Stimulated activated CD4-positive, alpha-beta T cell treated with anti-CD3 and anti-CD28 coated beads, Interleukin-2, amount 100 ng/mL, for 24 hours (primary cell): Measurements from ENCODE around the gene SH3D21.

Experiments used
- DNase-seq, 2 donors: peaks; one replicate each; pipeline ENCODE4 v3.0.0-alpha.2; 2020

The SH3D21 gene

GRCh38 chr1:36330940-36331339 is 24.8 kb downstream of the SH3D21 start:
- DNase-seq = no peak

GRCh38 chr1:36337830-36338229 is 31.7 kb downstream of the SH3D21 start:
- DNase-seq = no peak

- no peak for DNase-seq
Measured at GRCh38 chr1:36339215-36339614, 33.0 kb downstream of the SH3D21 start.

GRCh38 chr1:36339615-36340014 is 33.4 kb downstream of the SH3D21 start:
- no peak for DNase-seq

- no peak for DNase-seq
Measured at GRCh38 chr1:36341626-36342320, 35.6 kb downstream of the SH3D21 start.

- peak; percentile 61 to 68 for DNase-seq
Measured at GRCh38 chr1:36342426-36343185, 36.4 kb downstream of the SH3D21 start.

- DNase-seq = no peak
Measured at GRCh38 chr1:36343651-36344394, 37.7 kb downstream of the SH3D21 start.

- DNase-seq = no peak
Measured at GRCh38 chr1:36344395-36344680, 38.2 kb downstream of the SH3D21 start.

GRCh38 chr1:36345353-36345752 is 39.2 kb downstream of the SH3D21 start:
- no peak for DNase-seq

GRCh38 chr1:36346741-36347370 is 40.7 kb downstream of the SH3D21 start:
- DNase-seq = no peak

- peak in 1 of 2 donors; percentile 13 for DNase-seq
Measured at GRCh38 chr1:36349241-36349671, 43.1 kb downstream of the SH3D21 start.

GRCh38 chr1:36349839-36350238 is 43.7 kb downstream of the SH3D21 start:
- no peak for DNase-seq

- peak; percentile 44 to 52 for DNase-seq
Measured at GRCh38 chr1:36350659-36351226, 44.6 kb downstream of the SH3D21 start.

GRCh38 chr1:36351227-36351977 is 45.2 kb downstream of the SH3D21 start:
- DNase-seq = no peak

- DNase-seq = no peak
Measured at GRCh38 chr1:36352125-36352909, 46.1 kb downstream of the SH3D21 start.

- DNase-seq = no peak
Measured at GRCh38 chr1:36352910-36353878, 47.0 kb downstream of the SH3D21 start.

- DNase-seq = no peak
Measured at GRCh38 chr1:36354486-36354885, 48.3 kb downstream of the SH3D21 start.

- DNase-seq = no peak
Measured at GRCh38 chr1:36355811-36356210, 49.6 kb downstream of the SH3D21 start.

GRCh38 chr1:36358514-36359084 is 52.4 kb downstream of the SH3D21 start:
- no peak for DNase-seq

GRCh38 chr1:36359383-36359782 is 53.2 kb downstream of the SH3D21 start:
- no peak for DNase-seq
